Memory B cell (primary cell): ENCODE data around the gene TRIM28.
A peak's percentile ranks its signal among the peaks of the same experiment; 100 is the strongest.

Experiments
- ATAC-seq: fragments of 150-1000 bp; cut with Tn5 transposase; 2 replicates; pipeline ENCODE4 v1.10.0; 2021; ENCODE audit warnings: low read depth, mild to moderate bottlenecking, moderate library complexity
- DNase-seq, 2 donors: peaks; one replicate each; pipeline ENCODE4 v3.0.0; 2022; ENCODE audit warnings: low spot score in 2 of 2
- H3K27ac Mint-ChIP-seq: one replicate; pipeline ENCODE4 v1.8.0; 2022; ENCODE audit warnings: mild to moderate bottlenecking, moderate library complexity, mixed read lengths
- H3K27me3 Mint-ChIP-seq: one replicate; pipeline ENCODE4 v1.8.0; 2022; ENCODE audit warnings: mixed read lengths
- H3K36me3 Mint-ChIP-seq: one replicate; pipeline ENCODE4 v1.8.0; 2022; ENCODE audit warnings: mild to moderate bottlenecking, mixed read lengths
- H3K4me1 Mint-ChIP-seq: one replicate; pipeline ENCODE4 v1.8.0; 2022; ENCODE audit warnings: mixed read lengths
- H3K4me3 Mint-ChIP-seq: one replicate; pipeline ENCODE4 v1.8.0; 2022; ENCODE audit warnings: mild to moderate bottlenecking, moderate library complexity, mixed read lengths
- H3K9me3 Mint-ChIP-seq: one replicate; pipeline ENCODE4 v1.8.0; 2022; ENCODE audit warnings: mixed read lengths

TRIM28 gene

DNA sequence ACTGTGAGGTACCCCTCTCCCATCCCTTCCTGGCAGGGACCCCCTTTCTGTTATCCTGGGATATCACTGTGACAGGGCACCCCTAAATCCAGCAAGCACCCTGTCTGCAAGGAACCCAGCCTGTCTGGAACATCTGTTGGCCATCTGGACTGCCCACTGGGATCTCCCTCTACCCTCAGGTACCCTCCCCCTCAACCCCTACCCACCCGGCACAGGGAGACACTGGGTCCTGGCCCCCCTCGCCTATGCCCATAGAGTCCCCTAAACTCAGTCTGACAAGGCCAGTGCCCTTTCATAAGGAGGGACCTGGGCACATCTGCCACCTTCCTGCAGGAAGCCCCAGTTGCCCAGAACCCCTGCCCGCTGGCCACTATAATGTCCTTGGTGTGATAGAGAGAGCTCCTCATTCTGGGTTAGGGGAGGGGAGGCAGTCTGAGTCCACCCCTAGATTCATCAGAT, 29.3 kb upstream of the TRIM28 start:
- ATAC-seq (no peak), DNase-seq (no peak)
- peaks cover 14% of the 10 kb centered on the region for H3K36me3 Mint-ChIP-seq
- H3K4me3 Mint-ChIP-seq = peak overlapping the region; percentile 78
- no peaks in the 10 kb centered on the region for H3K27me3 Mint-ChIP-seq
- peaks cover 34% of the 10 kb centered on the region for H3K4me1 Mint-ChIP-seq
- H3K27ac Mint-ChIP-seq = peak overlapping the region; percentile 20
- no peaks in the 10 kb centered on the region for H3K9me3 Mint-ChIP-seq

DNA sequence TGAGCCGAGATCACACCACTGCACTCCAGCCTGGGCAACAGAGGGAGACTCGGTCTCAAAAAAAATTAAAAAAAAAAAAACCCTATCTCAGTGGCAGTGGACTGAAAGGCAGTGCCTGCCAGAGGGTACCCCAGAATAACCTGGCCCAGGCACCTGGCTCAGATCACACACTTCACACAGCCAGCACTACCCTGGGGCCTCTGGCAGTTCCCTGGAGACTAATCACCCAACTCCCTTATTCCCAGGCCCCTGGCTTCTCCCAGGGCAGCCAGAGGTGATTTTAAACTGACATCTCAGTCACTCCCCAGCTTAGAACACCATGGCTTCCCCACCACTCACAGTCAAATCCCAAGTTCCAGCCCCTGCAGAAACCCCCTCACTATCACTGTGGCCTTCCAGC, 28.6 kb upstream of the TRIM28 start:
- Mint-ChIP-seq H3K4me3 (peak overlapping the region; percentile 32), H3K36me3 (peaks cover 14% of the 10 kb centered on the region), H3K9me3 (no peaks in the 10 kb centered on the region), H3K27ac (peak overlapping the region; percentile 12), H3K27me3 (no peaks in the 10 kb centered on the region), H3K4me1 (peaks cover 40% of the 10 kb centered on the region)
- DNase-seq (no peak), ATAC-seq (no peak)

DNA sequence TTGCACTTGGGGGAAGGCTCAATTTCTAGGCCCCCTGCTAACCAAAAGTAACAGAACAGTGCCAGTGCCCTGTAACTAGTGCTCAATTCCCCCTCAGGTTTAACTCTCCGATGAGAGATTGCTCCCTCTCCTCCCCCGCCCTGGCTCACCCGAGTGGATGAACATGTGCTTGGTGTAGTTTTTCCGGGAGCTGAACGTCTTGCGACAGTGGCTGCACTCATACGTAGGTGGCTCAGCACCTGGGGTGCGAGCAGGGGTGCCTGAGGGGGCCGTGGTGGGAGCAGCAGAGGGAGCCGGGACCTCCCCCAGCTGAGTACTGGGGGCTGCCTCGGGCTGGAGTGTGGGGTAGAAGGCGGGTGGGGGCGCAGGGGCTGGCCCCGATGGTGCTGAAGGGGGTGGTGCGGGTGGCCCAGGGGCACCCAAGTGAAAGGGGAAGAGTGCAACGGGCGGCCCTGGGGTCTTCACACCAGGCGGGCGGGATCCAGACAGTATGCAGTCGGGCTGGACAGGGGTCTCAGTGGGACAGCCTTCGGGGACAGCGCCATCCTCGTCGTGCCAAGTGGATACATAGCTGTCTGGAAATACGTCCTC, 27.5 kb upstream of the TRIM28 start:
- H3K27me3 Mint-ChIP-seq = no peaks in the 10 kb centered on the region
- DNase-seq (no peak), ATAC-seq (no peak)
- H3K9me3 Mint-ChIP-seq = no peaks in the 10 kb centered on the region
- H3K4me3 Mint-ChIP-seq = no peak overlapping the region
- peaks cover 42% of the 10 kb centered on the region for H3K4me1 Mint-ChIP-seq
- H3K27ac Mint-ChIP-seq = peak overlapping the region; percentile 12
- H3K36me3 Mint-ChIP-seq = peaks cover 14% of the 10 kb centered on the region

DNA sequence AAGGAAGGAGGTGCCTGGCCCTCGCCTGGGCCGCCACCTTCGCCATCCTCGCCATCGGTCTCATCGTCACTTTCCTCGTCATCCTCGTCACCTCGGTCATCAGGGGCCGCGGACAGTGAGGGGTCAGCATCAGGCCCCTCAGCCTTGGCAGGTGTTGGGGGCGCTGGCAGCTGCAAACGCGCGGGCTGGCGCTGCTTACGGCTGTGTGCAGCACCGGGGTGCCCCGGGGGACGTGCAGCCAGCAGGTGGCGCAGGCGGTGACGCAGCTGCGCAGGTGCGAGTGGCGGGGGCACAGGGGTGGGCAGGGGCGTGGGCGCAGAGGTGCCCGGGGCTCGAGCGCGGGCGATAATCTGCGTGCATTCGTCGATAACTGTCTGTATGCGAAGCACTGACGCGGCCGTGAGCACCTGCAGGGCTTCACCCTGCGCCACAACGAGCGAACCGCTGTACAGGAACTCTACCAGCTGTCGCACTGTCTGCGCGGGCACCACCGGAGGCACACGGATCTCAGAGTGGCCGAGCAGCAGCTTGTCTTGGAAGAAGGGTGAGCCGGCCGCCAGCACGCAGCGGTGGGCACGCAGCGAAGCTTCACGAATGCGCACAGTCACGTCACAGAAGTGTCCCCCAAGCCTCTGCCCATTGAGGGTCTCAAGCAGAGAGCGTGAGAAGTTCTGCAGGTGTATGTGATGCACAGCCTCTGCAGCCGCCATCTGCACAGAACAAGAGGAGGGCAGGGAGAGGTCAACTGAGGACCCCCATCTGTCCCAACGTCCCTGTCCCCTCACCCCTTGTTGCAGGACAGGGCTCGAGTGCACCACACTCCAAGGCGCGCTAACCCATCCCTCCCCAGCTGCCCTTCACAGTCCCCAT, 26.7 kb upstream of the TRIM28 start:
- no peak for DNase-seq
- Mint-ChIP-seq H3K9me3 (no peaks in the 10 kb centered on the region), H3K27me3 (no peaks in the 10 kb centered on the region), H3K4me3 (no peak overlapping the region), H3K36me3 (peaks cover 14% of the 10 kb centered on the region), H3K27ac (no peak overlapping the region), H3K4me1 (peaks cover 42% of the 10 kb centered on the region)
- ATAC-seq = no peak

DNA sequence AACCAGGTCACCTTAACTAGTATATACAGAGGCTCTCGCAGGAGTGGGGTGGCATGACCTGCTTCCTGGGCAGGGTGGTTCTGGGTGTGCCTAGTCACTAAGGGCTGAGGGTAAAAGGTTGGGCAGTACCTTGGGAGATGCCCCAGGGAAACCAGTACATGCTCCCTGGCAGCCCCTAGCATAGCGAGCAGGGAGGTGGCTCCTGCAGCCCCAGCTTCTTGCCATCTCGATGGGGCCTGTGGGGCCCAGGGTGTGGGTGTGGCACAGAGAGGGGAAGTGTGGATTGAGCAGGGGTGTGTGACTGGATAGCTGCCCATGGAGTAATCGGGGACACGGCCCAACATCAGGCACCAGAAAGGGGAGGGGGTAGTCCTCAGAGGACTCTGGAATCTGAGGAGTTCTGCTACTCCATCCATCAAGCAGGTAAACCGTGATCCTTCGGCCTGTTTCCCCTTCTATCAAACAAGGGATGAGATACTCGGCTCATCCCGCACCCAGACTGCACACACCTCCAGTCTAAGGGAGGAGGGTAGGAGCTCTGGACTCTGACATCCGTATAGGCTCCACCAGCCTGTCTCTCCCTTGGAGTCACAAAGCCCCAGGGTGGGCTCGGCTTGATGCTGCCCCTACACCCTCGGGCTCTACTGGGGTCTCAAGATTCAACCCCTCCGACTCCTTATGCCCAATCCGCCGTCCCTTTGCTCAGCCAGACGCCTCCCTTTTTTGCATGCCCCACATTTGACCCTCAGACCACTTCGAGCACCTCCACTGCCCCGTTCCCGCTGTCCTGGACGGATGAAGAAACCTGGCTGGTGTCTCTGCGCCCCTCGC, 25.4 kb upstream of the TRIM28 start:
- H3K4me1 Mint-ChIP-seq = peaks cover 42% of the 10 kb centered on the region
- ATAC-seq (no peak), DNase-seq (no peak)
- H3K27me3 Mint-ChIP-seq = no peaks in the 10 kb centered on the region
- peak overlapping the region; percentile 98 for H3K27ac Mint-ChIP-seq
- peak overlapping the region; percentile 95 for H3K4me3 Mint-ChIP-seq
- H3K9me3 Mint-ChIP-seq = no peaks in the 10 kb centered on the region
- H3K36me3 Mint-ChIP-seq = peaks cover 14% of the 10 kb centered on the region

DNA sequence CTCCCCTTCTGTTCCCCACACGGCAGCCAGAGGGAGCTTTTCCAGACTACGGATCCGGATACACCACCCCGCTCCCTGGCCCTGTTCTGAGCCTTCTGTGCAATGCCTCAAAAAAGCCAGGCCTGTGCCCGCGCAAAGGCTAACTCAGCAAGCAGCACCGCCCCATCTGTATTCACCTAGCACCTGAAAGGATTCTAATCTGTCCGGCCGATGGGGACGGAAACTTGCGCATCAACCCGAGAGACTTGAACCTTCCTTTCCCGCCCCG, 24.8 kb upstream of the TRIM28 start:
- Mint-ChIP-seq H3K4me1 (peaks cover 39% of the 10 kb centered on the region), H3K27me3 (no peaks in the 10 kb centered on the region), H3K27ac (peak overlapping the region; percentile 98), H3K4me3 (peak overlapping the region; percentile 95), H3K9me3 (no peaks in the 10 kb centered on the region), H3K36me3 (peaks cover 14% of the 10 kb centered on the region)
- DNase-seq = no peak
- ATAC-seq = peak; percentile 1

DNA sequence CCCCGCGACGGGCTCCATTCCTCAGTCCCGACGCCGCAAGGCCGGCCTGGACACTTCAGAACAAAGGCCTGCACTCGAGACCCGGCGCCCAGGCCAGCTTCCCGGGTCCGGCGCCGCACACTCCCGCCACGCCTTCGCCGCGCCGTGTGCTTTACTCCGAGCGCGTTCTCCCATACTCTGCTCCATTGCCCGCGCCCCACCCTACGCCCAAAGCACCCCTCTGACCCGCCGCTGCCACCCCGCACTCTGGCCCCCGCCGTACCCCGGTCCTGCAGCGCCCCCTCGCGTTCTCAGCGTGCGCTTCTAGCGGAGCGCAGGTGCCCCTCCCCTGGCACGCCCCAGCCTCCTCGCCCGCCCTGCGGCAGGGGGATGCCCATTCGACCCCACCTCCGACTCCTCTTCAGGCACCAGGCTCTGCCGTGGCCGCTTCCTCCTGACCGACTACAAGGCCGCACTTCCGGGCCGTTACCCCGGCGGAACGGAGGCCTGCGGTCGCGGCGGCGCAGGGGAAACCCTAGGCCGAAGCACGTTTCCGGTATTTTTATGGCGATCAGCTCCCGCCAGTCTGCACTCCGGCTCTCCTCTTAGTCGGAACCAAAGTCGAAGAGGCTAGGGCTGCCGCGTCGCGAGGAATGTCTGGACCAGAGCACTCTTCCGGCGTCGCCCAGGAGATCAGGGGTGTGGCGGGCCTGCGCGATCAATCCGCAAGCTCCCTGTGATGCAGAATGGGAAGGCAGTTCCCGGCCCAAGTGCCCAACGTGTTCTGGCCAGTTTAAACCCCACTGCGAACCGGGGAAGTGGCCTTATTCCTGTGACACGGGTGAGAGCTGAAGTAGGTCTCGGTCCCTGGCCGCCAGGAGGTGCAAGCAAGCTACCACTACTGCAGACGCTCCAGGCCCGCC, 24.3 kb upstream of the TRIM28 start, which contains the start of gene ZBTB45:
ZBTB45 (minus strand) TSS at position 456 of the 902 bp plus-strand sequence. CDS start 2,137 bp downstream, outside the sequence.
- Mint-ChIP-seq H3K4me1 (peaks cover 33% of the 10 kb centered on the region), H3K27ac (peak within 1 kb of the TSS; percentile 98)
- peak; percentile 79 for ATAC-seq

DNA sequence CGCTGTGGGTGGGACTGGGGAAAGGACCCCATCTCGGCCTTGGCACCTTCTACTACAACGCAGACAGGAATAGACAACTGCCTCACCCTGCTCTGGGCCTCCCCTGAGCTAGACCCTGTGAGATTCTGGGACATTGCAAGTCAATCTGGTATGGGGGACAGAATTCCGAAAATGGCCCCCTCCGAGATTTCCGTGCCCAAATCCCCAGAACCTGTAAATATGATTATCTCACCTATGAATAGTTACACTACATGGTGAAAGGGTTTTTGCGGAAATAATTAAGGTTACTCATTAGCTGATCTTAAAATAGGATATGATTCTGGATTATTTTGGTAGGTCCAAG, 23.6 kb upstream of the TRIM28 start:
- peaks cover 14% of the 10 kb centered on the region for H3K36me3 Mint-ChIP-seq
- no peaks in the 10 kb centered on the region for H3K9me3 Mint-ChIP-seq
- peaks cover 31% of the 10 kb centered on the region for H3K4me1 Mint-ChIP-seq
- no peaks in the 10 kb centered on the region for H3K27me3 Mint-ChIP-seq
- ATAC-seq (no peak), DNase-seq (no peak)
- peak overlapping the region; percentile 98 for H3K27ac Mint-ChIP-seq
- peak overlapping the region; percentile 95 for H3K4me3 Mint-ChIP-seq

More for the DNA sequence above, 24.3 kb upstream of the TRIM28 start, which contains the start of gene ZBTB45:
- Mint-ChIP-seq H3K4me3 (peak within 1 kb of the TSS; percentile 95), H3K36me3 (peaks cover 14% of the 10 kb centered on the region), H3K27me3 (no peaks in the 10 kb centered on the region), H3K9me3 (no peaks in the 10 kb centered on the region)
- peak; percentile 90 to 91 for DNase-seq

DNA sequence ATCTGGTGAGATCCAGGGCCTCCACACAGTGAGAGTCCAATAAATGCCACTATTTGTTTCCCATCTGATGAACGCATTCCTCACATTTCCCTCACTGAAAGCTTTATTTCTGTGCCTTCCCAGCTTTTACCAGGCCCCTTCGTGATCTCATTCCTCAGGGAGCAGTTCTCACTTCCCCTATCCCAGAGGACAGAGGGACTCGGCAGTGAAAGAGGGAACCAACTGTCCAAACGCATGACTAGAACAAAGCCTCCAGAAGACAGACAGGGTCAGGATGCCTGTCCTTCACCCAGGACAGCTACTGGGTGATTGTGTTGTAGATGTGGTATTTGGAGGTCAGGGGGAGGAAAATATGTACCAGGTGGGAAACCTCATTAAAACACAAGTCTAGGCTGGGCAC, 22.2 kb upstream of the TRIM28 start:
- no peaks in the 10 kb centered on the region for H3K27me3 Mint-ChIP-seq
- H3K4me1 Mint-ChIP-seq = peaks cover 23% of the 10 kb centered on the region
- DNase-seq (no peak), ATAC-seq (no peak)
- peaks cover 7% of the 10 kb centered on the region for H3K36me3 Mint-ChIP-seq
- no peaks in the 10 kb centered on the region for H3K9me3 Mint-ChIP-seq
- H3K27ac Mint-ChIP-seq = no peak overlapping the region
- no peak overlapping the region for H3K4me3 Mint-ChIP-seq

DNA sequence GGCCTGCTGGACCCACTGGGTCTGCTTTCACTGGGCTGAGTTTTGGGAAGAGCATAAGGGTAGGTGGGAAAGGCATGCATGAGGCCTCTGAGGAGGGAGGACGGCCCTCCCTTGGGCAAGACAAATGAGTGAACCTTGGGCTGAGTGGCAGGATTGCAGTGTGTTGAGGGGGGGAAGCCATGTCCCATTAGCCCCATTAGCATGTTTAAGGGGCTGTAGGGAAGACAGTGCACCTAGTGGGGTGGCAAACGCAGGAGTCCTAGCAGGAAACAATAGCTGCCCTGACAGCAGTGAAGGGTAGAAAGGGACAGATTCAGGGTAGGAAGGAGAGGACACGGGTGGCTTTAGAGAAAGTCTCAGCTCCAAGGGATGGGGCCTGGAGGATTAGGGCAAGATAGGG, 21.2 kb upstream of the TRIM28 start:
- DNase-seq (no peak), ATAC-seq (no peak)
- Mint-ChIP-seq H3K36me3 (peaks cover 3% of the 10 kb centered on the region), H3K4me1 (peaks cover 23% of the 10 kb centered on the region), H3K4me3 (no peak overlapping the region), H3K9me3 (no peaks in the 10 kb centered on the region), H3K27ac (no peak overlapping the region), H3K27me3 (no peaks in the 10 kb centered on the region)

DNA sequence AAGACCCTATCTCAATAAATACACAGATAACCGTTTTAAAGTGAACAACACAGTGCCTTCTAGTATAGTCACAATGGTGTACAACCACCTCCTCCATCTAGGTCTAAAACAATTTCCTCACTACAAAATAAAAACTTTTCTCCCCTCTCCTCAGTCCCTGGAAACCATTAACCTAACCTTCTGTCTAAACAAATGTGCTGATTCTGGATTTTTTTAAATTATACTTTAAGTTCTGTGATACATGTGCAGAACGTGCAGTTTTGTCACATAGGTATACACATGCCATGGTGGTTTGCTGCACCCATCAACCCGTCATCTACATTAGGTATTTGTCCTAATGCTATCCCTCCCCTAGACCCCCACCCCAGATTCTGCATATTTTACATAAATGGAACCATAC, 14.5 kb upstream of the TRIM28 start:
- no peak overlapping the region for H3K4me3 Mint-ChIP-seq
- H3K9me3 Mint-ChIP-seq = no peaks in the 10 kb centered on the region
- no peaks in the 10 kb centered on the region for H3K27me3 Mint-ChIP-seq
- no peak overlapping the region for H3K27ac Mint-ChIP-seq
- ATAC-seq = no peak
- no peaks in the 10 kb centered on the region for H3K36me3 Mint-ChIP-seq
- no peak for DNase-seq
- peaks cover 8% of the 10 kb centered on the region for H3K4me1 Mint-ChIP-seq

DNA sequence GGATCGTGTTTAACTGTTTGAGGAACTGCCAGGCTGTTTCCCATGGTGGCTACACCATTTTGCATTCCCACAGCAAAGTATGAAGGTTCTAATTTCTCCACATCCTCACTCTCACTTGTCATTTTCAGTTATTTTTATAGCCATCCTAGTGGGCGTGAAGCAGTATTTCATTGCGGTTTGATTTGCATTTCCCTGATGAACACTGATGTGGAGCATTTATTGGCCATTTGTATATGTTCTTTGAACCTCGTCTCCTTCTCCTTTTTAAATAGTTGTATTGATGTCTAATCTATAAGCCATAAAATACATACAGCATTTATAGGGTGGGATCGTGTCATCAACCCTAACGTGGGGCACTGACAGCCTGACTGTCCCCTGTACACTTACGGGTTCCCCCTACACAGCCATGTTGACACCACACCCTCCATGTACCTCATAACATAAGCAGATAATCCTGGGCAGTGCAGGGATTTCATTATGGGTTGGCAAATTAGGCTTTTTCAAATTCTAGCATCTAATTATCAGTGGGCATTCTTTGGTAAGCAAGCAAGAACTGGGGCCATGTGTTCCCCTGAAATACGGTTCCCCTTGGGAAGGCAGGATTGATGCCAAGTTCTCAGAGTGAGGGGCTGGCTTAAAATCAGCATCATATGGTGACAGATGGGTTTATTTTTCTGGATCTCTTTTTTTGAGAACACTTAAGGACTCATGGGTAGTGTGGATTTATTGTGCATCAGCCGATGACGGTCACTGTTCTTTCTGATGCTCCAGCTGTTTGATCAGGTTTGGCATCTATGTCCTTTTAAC, 12.6 kb upstream of the TRIM28 start:
- no peaks in the 10 kb centered on the region for H3K9me3 Mint-ChIP-seq
- peaks cover 8% of the 10 kb centered on the region for H3K4me1 Mint-ChIP-seq
- H3K4me3 Mint-ChIP-seq = no peak overlapping the region
- H3K27ac Mint-ChIP-seq = no peak overlapping the region
- H3K27me3 Mint-ChIP-seq = peaks cover 3% of the 10 kb centered on the region
- peak; percentile 71 for ATAC-seq
- H3K36me3 Mint-ChIP-seq = no peaks in the 10 kb centered on the region
- no peak for DNase-seq

DNA sequence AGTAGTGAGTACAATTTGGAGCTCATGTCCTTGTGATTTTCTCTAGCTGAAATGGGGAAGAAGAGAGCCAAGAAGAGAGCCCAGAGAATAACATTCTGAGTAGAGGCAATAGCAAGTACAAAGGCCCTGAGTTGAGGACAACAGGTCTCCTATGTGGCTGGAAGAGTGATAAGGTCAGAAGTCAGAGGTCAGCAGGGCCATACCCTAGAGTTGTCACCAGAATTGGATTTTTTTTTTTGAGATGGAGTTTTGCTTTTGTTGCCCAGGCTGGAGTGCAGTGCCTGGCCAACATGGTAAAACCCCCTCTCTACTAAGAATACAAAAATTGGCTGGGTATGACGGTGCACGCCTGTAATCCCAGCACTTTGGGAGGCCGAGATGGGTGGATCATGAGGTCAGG, 8.0 kb upstream of the TRIM28 start:
- Mint-ChIP-seq H3K4me3 (no peak overlapping the region), H3K27ac (no peak overlapping the region), H3K36me3 (no peaks in the 10 kb centered on the region), H3K9me3 (no peaks in the 10 kb centered on the region), H3K4me1 (peaks cover 15% of the 10 kb centered on the region), H3K27me3 (peaks cover 23% of the 10 kb centered on the region)
- ATAC-seq = no peak
- no peak for DNase-seq
